Kidney glomerular epithelial cell (primary cell): ENCODE measurements around the gene PAN3.
"Not testable (repeated sequence)": the region's sequence is repeated elsewhere in the genome, so short reads cannot be mapped to it uniquely, and the experiment has no call there.

Experiments used
- DNase-seq: peaks from one replicate; lab custom pipeline; 2025; lab: John Stamatoyannopoulos, UW

Gene PAN3

DNA sequence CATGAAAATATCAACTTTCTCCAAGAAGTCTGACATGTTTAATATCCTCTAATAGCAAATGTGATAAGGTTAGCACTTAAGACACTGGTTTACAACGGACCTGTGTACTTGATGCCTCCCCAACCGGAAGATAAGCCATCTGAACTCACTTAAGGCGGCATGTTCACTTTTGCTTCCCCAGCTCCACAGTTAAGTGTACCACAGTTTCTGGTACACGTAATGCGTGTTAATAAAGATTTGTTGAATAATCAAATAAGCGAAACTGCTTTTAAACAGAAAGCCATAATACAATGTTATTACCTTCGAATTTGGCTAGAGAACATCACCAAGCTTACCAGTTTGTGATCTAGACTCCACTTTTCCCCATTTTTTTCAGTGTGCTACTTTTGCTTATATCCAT, 1.4 kb upstream of the PAN3 start:
- no peak for DNase-seq

DNA sequence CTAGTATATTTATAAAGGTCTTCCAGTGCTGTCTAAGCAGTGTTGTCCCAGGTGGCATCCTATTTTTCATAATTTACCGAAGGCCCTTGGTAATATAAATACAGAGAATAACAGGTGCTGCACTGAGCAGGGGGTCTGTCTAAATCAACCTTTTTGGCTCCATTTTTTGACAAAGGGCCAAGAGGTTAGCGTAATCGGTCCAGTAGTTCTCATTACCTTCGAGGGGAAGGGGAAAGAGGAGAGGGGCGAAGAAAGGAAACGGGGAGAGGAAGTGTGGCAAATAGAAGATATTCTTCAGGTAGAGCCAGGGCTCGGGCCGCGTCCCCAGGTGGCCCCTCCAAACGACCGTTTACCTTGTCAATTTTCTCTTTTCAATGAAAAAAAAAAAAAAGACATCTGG, 749 bp upstream of the PAN3 start:
- no peak for DNase-seq

DNA sequence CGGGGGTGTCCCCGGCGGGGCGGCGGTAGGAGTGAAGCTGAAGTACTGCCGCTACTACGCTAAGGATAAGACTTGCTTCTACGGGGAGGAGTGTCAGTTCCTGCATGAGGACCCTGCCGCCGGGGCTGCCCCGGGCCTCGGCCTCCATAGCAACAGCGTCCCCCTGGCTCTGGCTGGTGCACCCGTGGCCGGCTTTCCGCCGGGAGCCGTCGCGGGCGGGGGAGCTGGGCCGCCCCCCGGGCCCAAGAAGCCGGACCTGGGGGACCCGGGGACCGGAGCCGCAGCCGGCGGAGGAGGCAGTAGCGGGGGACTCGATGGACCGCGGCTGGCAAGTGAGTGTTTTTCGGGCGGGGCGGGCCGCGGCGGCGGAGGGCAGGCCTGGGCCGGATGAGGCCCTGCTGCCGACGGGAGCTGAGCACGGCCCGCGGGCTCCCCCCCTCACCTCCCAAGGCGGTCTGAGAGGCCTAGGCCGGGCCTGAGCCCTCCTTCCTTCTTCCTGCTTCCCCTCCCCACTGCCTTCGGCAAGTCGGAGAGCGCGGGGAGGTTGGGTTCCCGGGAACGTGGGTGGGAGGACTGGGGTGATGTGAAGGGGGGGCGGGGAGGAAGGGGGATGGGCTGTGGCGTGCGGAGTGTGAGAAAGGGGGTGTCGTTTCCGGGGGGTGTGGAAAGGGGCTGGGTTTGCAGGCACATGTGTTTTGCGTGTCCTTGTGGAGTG, 568 bp downstream of the PAN3 start:
- DNase-seq, result peak; percentile 68

DNA sequence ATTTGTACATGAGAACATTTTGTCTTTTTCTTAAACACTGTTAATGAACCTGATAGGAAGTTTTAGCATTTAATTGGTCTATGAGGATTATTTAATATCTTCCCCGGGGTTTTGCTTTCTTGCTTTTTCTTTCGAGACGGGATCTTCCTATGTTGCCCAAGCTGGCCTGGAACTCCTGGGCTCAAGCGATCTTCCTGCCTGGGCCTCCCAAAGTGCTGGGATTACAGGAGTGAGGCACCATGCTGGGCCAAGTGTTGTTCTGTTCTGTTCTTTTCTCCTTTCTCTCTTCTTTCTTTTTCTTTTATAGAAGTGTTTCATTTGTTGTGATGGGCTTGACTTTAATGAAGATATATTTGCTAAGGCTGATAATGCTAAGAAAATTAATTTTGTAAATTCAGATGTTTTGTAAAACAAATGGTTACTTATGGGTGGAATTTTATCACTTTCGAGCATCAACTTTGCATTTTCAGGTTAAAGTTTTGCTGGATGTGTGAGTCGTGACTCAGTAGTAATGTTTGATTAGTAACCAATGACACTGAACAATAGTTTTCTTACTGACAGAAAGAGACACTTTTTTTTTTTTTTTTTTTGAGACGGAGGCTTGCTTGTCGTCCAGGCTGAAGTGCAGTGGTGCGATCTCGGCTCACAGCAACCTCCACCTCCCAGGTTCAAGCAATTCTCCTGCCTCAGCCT, 2.2 kb downstream of the PAN3 start:
- peak; percentile 18 for DNase-seq

DNA sequence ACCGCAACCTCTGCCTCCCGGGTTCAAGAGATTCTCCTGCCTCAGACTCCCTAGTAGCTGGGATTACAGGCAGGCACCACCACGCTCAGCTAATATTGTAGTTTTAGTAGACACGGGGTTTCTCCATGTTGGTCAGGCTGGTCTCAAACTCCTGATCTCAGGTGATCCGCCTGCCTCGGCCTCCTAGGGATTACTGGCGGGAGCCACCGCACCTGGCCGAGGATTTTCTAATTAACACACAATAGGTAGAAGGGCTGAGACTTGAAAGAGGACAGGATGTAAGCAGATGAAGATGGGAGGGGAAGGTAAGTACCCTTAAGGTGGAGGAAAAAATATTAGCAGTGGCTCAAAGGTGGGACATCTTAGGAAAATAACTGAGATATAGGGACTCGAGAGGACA, 3.2 kb downstream of the PAN3 start:
- not testable (repeated sequence) for DNase-seq

DNA sequence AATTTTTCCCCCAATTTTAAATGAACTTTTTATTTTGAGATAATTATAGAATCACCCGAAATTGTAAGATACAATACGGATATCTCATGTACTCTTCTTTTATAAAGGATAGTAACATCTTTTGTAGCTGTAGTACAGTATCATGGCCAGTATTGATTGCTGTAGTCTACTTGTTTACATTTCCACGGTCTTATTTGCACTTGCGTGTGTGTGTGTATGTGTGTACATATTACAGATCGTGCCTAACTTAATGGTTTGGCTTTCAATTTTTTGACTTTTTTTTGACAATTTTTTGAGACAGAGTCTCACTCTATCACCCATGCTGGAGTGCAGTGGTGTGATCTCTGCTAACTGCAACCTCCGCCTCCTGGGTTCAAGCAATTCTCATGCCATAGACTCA, 6.7 kb downstream of the PAN3 start:
- no peak for DNase-seq

DNA sequence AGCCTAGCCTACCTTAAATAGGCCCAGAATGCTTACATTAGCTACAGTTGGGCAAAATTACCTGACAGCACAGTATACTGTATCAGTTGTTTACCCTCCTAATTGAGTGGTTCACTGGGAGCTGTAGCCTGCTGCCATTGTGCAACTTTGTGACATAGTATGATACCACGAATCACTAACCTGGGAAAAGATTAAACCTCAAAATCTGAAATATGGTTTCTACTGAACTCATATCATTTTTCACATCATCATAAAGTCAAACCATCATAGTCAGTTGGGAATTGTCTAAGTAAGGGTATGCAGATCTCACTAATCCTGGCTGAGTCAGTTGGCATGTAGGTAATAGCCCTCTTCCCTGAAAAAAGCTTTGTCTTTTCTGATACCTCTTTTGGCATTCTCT, 9.2 kb downstream of the PAN3 start:
- DNase-seq, result no peak

DNA sequence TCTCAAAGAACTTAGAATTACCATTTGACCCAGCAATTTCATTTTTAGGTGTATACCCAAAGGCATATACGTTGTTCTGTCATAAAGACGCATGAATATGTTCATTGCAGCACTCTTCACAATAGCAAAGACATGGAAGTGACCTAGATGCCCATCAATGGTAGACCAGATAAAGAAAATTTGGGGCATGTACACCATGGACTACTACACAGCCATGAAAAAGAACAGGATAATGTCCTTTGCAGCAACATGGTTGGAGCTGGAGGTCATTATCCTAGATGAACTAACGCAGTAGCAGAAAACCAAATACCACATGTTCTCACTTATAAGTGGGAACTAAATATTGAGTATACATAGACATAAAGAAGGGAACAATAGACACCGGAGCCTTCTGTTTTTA, 20.7 kb downstream of the PAN3 start:
- no peak for DNase-seq

DNA sequence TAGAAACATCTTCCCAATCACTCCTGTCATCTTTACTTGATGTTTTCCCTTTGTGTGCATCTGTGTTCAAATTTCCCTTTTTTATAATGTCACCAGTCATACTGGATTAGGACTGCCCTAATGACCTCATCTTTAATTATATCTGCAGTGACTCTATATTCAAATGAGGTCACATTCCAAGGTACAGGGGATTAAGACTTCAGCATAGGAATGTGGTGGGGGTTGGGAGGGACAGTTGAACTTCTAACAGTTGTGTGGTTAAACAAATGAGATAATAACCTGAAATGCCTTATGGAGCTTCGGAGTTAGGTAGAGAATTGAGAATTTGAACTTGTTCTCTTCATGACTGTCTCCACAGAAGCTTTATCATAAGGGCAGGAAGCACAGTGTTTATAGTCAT, 23.0 kb downstream of the PAN3 start:
- DNase-seq, result peak; percentile 65

DNA sequence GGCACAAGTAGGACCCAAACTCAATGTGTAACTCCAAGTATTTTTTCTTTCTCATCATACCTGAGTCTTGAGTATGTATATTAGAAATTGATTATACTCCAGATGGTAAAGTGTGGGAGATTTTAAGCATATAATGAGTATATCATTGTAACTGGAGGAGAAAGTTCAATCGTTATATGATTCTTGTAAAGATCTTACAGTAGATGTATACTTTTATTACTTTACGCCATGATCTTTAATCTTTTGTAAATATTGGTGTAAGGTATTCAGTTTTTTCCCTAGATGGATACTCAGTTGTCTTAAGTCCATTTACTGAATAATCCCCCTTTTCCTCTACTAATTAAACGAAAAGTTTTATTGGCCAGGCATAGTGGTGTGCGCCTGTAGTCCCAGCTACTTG, 25.2 kb downstream of the PAN3 start:
- DNase-seq, result no peak

DNA sequence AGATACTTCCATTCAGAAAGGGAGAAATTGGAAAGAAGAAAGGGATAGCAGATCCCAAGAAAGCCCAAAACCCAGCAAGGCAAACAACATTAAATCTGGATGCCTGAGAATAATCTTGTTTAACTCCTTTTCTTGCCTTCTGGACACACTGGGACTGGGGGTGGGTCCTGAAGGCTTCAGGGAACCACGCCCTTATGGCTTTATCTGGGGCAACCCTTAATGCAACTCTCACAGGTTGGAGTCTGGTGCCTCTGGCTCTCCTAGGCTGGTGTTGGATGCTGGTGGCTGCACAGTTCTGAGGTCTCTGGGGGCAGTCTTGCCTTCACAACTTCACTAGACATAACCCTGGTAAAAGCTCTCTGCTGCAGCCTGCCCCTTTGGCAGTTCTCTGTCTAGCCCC, 27.9 kb downstream of the PAN3 start:
- no peak for DNase-seq

DNA sequence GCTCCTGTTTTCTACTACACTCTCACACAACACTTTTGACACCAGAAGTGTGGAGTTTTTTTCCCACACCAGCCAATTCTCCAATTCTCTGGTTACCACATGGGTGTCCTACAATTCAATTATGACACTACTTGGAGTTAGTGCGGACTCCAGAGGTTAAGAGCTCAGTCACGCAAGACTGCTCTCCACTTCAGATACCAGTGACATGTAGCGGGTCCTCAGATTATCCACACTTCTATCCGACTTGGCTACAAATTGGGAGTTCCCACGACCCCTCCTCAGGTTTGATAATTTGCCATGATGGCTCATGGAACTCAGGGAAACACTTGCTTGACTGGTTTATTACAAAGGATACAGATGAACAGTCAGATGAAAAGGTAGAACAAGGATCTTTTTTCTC, 32.9 kb downstream of the PAN3 start:
- no peak for DNase-seq

DNA sequence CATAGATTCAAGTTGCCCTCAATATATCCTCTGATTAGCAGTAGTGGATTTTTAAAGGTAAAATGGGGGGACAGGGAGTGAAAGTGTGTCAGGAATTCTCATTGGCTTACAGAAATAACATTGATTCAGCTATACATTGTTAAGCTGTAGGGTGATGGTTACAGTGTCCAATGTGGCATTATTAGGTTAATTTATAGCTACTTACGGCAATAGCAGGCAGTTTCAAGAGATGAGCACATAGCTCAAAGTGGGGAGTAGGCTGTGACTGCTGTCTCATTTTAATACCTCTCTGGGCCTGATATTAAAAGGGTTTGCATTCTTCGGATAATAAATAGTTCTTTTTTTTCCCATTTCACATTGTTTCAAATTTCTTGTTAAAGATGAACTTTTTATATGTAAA, 34.6 kb downstream of the PAN3 start:
- DNase-seq, result no peak

DNA sequence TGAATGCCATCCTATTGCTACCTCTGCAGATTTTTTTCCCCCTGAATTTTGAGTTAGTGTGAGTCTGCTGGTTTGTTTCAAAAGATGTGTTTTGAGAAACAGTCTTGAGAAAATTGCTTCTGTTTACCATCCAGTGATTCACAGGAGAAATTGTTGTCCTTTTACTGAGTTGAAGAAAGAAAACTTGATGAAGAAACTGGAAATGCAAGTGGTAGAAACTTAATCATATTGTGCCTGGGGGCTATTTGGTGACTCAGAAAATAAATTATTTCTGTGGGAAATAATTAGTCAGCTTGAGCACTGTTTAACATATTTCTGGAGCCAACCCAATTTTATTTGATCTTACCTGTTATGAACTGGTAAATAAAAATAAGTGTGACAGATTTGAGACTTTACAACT, 35.4 kb downstream of the PAN3 start:
- no peak for DNase-seq

DNA sequence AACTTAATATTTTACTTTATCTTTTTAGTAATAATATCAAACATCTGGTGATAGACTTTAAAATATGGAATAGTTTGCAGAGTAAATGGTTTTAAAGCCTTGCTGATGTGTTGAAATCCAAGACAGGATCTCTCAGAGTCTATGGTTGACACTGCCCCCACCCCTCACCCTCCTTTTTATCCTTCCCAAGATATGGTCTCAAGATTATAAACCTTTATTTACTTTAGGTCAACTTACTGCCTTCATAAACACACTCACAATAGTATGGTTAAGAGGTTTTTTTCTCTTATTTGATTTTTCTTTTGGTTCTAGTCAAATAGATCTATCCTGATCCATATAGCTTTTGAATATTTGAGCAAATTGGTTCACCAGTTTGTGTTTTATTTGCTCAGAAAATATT, 39.0 kb downstream of the PAN3 start:
- DNase-seq, result no peak

DNA sequence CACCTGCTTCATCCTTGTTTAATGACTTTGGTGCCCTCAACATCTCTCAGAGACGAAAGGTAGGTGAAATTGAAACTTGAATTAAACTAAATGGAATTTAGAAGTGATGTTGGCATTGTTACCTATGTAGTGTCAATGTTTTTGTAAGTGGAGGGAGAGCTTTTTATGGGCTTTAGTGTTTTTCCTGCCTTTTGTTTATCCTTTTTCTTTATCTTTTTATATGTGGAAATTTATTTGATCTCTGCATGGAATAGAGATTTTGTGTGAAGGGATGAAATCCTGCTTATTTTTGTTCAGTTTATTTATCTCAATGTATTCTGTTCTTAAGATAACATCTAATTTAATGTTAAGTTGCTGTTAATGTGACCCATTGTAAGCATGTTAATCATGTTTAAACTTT, 39.5 kb downstream of the PAN3 start:
- no peak for DNase-seq

DNA sequence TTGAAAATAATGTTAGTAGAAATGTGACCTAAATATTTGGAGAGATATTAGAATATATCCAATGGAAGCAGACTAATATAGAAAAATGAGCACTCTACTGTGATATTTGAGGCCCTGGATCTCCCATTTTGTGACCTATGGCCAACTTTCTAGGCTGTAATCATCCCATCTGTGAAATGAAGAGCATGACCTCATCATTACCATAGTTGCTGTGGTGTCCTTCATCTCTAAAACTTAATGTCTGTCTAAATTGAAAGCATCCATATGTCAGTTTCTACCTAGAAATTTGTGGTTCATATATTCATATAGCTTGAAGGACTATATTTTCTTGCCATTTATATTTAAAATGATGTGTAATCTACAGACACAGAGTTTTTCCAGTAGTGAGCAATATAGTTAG, 41.6 kb downstream of the PAN3 start:
- no peak for DNase-seq

DNA sequence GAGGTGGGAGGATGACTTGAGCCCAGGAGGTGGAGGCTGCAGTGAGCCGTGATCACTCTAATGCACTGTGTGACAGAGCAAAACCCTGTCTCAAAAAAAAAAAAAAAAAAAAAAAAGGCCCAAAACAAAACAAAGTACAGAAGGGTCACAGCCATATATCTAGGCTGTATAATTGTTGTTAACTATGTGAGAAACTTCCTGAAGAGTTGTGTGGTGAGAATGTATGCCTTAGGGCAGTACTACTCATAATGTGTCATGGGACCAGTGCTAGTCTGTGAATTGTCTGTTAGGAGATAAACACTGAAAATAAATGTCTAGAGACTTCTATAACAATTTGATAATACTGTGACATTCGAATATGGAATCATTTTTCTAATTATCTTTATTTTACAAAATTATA, 43.1 kb downstream of the PAN3 start:
- DNase-seq, result no peak

DNA sequence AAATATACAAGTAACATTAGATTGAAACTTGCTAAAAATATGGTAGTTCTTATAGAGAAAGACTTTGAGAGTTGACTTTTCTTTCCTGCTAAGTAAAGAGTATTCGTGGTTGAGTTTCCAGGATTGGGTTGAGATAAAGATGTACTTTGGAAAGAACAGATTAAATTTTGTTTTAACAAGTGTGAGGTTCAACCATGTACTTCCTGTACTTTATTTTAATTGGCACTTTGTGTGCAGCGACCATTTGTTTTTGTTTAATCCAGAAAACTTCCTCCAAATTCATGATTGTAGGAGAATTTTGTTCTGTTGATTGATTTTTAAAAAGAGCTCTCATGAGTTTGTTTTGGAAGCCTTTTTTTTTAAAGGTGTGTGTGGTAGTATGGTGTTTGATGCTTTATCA, 46.9 kb downstream of the PAN3 start:
- DNase-seq, result no peak

DNA sequence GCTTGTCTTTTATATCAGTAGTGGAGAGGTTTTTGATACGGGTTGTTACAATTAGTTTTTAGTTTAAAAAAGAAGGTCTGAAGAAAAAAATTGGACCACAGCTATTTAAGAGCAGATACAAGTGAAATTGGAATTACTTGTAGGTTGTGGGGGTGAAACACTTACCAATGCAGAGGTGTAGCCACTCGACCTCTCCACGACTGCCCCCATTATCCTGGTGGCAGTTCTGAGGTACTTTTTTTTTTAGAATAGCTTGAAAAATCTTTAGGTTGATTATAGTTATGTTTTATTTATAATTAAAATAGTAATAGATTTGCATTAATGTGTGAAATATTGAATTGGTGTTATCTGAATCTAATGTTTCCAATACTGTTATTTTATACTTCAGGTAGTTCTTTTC, 60.7 kb downstream of the PAN3 start:
- no peak for DNase-seq

DNA sequence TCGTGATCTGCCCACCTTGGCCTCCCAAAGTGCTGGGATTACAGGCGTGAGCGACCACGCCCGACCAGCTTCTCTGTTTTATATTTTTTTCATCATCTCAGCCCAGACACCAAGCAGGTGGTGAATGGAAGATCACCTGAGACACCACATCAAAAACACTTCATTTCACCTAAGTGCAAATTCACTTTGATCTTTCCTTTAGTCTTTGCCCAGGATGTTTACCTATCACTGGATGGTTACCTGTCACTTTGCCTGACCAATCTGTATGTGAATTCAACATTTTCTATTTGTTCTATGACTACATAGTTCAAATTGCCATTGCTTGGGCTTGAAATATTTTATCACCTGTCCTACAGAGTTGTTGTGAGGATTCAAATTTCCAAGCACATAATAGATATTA, 65.7 kb downstream of the PAN3 start:
- no peak for DNase-seq

DNA sequence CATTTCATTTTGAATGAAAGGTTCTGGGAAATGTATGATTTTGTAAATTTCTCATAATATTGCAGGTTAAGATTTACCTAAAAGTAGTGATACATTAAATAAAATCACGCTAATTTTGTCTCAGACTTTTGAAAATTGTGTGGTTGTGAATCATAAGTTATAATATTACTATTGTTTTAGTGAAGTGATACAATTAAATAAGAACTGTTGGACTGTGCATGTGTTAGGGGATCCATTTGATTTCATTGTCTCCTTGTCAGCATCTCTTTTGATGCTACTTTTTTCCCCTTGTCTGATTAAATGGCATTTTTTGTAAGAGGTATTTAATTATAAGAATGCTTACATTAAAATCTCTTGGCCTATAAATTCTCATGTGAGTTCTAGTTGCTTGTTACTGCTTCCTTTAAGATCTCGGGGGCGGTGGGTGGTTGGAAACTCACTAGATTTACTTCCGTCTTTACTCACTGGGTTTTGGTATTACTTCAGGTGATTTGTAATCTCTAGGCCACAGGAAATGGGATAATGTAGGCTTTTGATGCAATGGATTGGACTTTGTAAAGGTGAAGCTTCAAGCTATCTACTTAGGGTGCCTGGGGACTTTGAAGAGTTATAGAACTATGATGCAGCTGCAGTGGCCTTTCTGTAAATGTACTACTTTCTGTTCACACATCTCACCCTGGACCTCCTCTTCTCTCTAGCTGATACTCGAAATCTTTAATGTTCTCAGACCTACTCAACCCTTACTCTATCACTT, 66.5 kb downstream of the PAN3 start:
- no peak for DNase-seq

DNA sequence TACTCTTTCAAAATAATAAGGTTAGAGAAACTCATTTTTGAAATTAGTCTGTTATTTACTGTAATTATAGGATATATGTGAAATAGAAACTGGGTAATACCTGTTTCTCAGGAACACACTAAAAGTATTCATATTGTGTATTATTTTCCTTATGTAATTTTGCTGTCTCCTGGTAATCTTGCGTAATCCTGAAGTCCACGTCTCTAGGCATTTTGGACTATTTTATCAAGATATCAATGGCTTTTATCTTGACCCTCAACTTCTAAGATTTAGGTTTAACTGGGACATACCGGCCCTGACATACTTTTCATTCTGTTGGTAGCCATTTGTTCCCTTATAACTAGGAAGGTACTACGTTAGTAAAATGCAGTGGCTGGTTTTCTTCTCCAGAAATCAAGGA, 80.3 kb downstream of the PAN3 start:
- no peak for DNase-seq
